Ramos (cell line): ENCODE results near the gene TMEM218.

Experiments
- in situ Hi-C: fragments of 300-500 bp; cut with MboI; formaldehyde crosslinking; loops from one replicate; pipeline ENCODE4 v1.14.3; 2022; ENCODE audit warnings: low sequenced_read_pairs; ENCODE audit not compliant: unreplicated experiment

The TMEM218 gene

GRCh38 chr11:125111343-125112207, at the start of gene TMEM218:
TSS of gene TMEM218 (minus strand) at chr11:125111626. CDS start at chr11:125102241, 9,385 bp downstream.
- in situ Hi-C loops: loop anchor here (25.0 kb wide), 1 partner anchor 776 kb away; the partner anchor contains the start of gene HYLS1

- in situ Hi-C loops: no loop called here
Measured at GRCh38 chr11:125157953-125158680, 46.7 kb upstream of the TMEM218 start.

GRCh38 chr11:125157118-125157733, 45.8 kb upstream of the TMEM218 start:
- in situ Hi-C loops: no loop called here

GRCh38 chr11:125156346-125157117, 45.1 kb upstream of the TMEM218 start:
- in situ Hi-C loops: no loop called here

GRCh38 chr11:125155767-125156166, 44.3 kb upstream of the TMEM218 start:
- in situ Hi-C loops: no loop called here

GRCh38 chr11:125155100-125155444, 43.6 kb upstream of the TMEM218 start:
- in situ Hi-C loops: no loop called here

GRCh38 chr11:125154378-125155099, 43.1 kb upstream of the TMEM218 start:
- in situ Hi-C loops: no loop called here

- in situ Hi-C loops: no loop called here
Measured at GRCh38 chr11:125153837-125154236, 42.4 kb upstream of the TMEM218 start.

GRCh38 chr11:125148743-125149142, 37.3 kb upstream of the TMEM218 start:
- in situ Hi-C loops: loop anchor here (10.0 kb wide), 1 partner anchor 184 kb away; no protein-coding TSS in a partner anchor

- in situ Hi-C loops: loop anchor here (10.0 kb wide), 1 partner anchor 183 kb away; no protein-coding TSS in a partner anchor
Measured at GRCh38 chr11:125148011-125148410, 36.6 kb upstream of the TMEM218 start.

- in situ Hi-C loops: loop anchor here (10.0 kb wide), 1 partner anchor 182 kb away; no protein-coding TSS in a partner anchor
Measured at GRCh38 chr11:125147280-125147679, 35.9 kb upstream of the TMEM218 start.

- in situ Hi-C loops: loop anchor here (10.0 kb wide), 1 partner anchor 181 kb away; no protein-coding TSS in a partner anchor
Measured at GRCh38 chr11:125146232-125146631, 34.8 kb upstream of the TMEM218 start.

- in situ Hi-C loops: loop anchor here (10.0 kb wide), 1 partner anchor 177 kb away; no protein-coding TSS in a partner anchor
Measured at GRCh38 chr11:125141686-125142535, 30.5 kb upstream of the TMEM218 start.

- in situ Hi-C loops: loop anchor here (10.0 kb wide), 1 partner anchor 176 kb away; no protein-coding TSS in a partner anchor
Measured at GRCh38 chr11:125141178-125141577, 29.8 kb upstream of the TMEM218 start.

GRCh38 chr11:125140233-125140632, 28.8 kb upstream of the TMEM218 start:
- in situ Hi-C loops: loop anchor here (10.0 kb wide), 1 partner anchor 175 kb away; no protein-coding TSS in a partner anchor

- in situ Hi-C loops: loop anchor here (10.0 kb wide), 1 partner anchor 175 kb away; no protein-coding TSS in a partner anchor
Measured at GRCh38 chr11:125139778-125140177, 28.4 kb upstream of the TMEM218 start.

- in situ Hi-C loops: no loop called here
Measured at GRCh38 chr11:125138966-125139365, 27.5 kb upstream of the TMEM218 start.

GRCh38 chr11:125136001-125136400, 24.6 kb upstream of the TMEM218 start:
- in situ Hi-C loops: no loop called here
